GM08714 (cell line): ENCODE measurements around the gene SMIM17.

Experiments used
- H3K4me3 ChIP-seq: fragments of 200-500 bp; sonication (Bioruptor generic); 2 replicates; pipeline ENCODE4 v1.5.1; 2014; ENCODE audit warnings: mild to moderate bottlenecking, low read length, inconsistent platforms
- ZNF274 ChIP-seq: IDR thresholded peaks from 2 replicates; pipeline ENCODE4 v1.6.1; 2012; ENCODE audit warnings: mild to moderate bottlenecking, low read depth, low read length

The SMIM17 gene

DNA sequence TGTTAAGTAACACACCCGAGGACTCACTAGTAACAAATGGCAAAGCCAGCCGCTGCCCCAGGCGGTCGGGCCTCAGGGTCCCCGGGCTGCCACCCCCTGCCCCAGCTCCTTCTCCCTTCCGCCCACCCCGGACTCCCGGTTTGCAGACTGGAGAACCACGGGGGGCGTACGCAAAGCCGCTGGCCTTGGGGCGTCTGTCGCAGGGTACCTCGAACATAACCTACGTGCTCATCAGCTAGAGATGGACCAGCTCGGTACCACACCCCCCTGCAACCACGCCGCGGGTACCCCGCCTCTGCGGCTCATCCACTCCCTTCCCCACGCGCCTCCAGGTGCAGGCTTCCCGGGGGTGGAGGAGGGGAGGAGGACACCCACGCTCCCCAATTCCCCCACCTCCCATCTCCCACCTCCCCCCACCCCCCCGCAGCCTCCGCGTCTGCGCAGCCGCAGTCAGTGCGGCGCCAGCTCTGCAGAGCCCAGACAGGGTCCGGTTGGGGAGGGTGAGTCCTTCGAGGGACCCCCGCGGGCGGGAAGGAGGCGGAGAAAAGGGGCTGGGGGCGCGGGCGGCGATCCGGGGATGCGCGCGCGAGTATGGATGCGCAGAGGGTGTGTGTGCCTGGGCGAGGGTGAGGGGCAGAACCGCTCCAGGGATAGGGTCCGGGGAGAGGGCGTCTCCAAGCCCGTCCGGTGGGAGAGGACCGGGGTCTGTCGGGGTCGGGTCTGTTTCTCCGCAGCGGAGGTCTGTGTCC, at the start of gene SMIM17:
Gene SMIM17 (plus strand): TSS at position 449 of the 749 bp plus-strand sequence. CDS start 2,509 bp downstream, outside the sequence.
- no peak within 1 kb of the TSS for H3K4me3 ChIP-seq
- TF ChIP-seq ZNF274: no peak

- TF ChIP-seq ZNF274: no peak
- no peak overlapping the region; the same call in 1 of the 2 replicates for H3K4me3 ChIP-seq
Observed at GRCh38 chr19:56594446-56594782, 48.5 kb upstream of the SMIM17 start.

DNA sequence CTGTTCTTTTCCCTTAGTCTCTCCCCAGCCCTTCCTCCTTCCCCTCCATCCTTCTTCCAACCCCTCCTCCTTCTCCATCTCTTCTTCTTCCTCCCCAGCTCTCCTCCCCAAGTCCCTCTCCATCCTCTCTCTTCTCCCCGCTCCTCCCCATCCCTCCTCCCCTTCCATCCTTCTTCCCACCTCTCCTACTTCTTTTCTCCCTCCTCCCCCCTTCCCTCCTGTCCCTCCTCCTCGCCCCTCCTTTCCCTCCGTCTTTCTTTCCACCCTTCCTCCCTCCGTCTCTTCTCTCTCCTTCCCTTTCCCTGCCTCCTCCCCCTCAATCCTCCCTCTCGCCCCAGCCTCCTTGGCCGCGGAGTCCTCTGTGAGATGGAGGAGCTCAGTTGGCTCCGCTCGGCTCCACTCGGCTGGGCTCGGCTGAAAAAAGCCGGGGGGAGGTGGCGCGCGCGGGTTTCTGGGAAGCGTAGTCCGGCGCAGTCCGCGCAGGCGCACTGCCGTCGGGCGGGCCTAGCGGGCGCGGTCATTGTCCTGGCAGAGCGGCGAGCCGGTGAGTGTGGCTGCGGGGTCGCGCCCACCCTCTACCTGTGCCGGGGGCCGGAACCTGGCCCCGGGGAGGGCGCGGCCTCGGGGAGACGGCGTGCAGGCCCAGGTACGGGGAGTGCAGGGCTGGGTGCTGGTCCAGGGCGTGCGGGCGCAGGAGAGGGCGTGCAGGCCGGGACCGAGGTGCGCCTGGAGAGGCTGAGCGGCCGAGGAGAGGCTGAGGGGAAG, 48.0 kb upstream of the SMIM17 start, which contains the start of gene ZNF71:
Gene ZNF71 (plus strand): TSS at position 520 of the 765 bp plus-strand sequence. CDS start 6,257 bp downstream, outside the sequence.
- H3K4me3 ChIP-seq: peak within 1 kb of the TSS; percentile 87
- no peak for TF ChIP-seq ZNF274

DNA sequence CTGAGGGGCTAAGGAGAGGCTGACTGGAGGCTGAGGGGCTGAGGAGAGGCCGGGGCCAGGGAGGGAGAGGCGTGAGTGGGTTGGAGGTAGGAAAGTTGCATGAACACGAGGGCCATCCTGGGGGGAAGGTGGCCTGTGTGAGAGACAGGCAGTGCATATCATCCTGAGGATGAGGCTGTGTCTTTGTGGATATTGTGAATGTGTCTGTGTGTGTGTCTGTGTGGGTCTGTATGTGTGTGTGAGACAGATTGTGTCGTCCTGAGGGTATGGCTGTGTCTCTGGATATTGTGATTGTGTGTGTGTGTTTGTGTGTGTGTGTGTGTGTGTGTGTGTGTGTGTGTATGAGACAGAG, 47.4 kb upstream of the SMIM17 start:
- no peak for TF ChIP-seq ZNF274

DNA sequence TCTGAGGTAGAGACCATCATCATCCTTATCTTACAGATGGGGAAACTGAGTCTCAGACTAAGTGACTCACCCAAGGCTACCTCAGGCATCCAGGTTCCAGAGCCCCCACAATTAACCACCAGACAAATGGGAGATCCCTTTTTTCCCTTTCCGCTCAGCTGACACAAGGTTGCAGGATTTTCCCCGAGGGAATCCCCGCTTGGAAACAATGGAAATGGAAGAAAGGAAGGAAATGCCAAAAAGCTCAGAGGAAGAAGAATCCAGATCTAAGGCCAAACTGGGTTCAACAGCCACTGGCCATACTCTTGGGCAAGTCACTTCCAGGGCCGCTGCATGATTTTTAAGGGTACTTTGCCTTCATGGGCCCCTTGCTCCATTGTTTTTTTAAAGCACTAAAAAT, 46.3 kb upstream of the SMIM17 start:
- TF ChIP-seq ZNF274: no peak
- H3K4me3 ChIP-seq: no peak overlapping the region

More for the DNA sequence above, 47.4 kb upstream of the SMIM17 start:
- peak overlapping the region; percentile 87 for H3K4me3 ChIP-seq

DNA sequence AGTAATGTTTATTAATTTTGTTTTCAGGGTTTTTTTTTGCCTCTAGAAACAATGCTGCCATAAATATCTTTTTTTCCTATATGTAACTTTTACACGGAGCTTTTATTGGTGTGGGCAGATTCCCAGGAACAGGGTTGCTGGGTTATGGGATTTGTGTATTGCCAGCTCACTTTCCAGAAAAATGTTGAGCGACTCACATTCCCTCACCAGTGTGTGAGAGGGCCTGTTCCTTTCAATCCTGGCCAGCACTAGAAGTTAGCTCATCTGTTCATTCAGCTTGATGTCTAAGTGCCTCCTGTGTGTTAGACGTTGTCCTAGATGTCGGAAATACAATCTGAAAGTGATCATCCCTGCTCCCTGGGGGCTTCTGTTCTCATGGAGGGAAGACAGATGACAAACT, 45.3 kb upstream of the SMIM17 start:
- H3K4me3 ChIP-seq: no peak overlapping the region
- no peak for TF ChIP-seq ZNF274

DNA sequence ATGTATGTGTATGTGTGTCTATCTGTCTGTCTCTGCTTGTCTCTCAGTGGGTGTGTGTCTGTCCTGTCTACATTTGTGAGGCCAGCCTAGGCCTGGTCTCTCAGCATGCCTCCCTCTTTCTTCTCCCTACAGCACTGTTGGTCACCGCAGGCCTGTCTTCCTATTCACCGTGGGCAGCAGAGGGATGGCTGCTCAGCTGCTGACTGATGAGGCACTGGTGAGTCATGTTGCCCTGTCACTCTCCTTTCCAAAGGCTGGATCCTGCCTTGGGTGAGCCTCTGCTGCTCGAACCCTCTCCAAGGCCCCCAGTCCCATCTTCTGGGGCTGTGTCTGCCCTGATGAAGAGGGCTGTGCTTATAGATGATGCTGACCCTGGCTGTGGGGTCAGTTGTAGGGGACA, 41.6 kb upstream of the SMIM17 start:
- TF ChIP-seq ZNF274: no peak
- H3K4me3 ChIP-seq: no peak overlapping the region

GRCh38 chr19:56603829-56604228, 39.1 kb upstream of the SMIM17 start:
- TF ChIP-seq ZNF274: no peak
- H3K4me3 ChIP-seq: no peak overlapping the region

DNA sequence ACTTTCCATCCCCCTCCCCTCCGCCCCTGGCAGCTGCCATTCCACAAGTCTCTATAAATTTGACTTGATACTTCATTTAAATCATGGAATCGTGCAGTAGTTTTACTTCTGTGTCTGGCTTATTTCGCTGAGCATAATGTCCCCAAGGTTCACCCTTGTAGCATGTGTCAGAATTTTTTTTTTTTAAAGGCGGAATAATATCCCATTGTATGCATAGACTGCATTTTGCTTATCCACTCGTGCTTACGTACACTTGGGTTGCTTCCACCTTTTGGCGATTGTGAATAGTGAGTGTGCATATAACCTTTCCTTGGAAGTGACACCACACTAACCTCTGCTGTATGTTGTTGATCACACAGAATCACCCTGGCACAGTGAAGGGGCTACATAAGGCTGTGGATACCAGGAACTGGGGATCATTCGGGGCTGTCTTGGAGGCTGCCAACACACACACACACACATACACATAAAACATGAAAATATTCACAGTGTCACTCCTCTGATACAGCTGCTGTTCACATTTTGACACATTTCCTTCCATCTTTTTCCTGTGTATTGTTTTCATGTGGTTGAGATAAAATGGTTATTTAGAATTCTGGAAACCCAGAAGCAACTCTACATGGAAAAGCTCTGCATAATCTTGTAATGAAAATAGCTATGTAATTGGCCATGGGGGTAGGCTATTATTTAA, 34.5 kb upstream of the SMIM17 start:
- H3K4me3 ChIP-seq: no peak overlapping the region
- no peak for TF ChIP-seq ZNF274

DNA sequence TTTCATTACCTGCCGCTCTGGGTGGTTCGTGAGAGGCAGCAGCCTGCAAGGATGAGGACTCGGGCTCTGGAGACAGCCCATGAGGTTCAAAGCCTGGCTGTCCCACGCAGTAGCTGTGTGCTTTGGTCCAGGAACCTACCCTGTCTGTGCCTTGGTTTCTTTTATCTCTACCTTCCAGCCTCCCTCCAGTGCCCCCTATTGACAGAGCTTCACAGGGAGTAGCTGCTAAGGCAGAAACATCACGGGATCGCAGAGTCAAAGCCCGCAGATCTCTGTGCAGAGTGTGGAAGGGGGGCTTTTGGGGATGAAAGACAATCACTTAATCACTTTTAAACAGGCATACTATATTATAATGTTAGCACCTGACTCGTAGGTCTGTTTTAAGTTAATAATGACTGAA, 31.7 kb upstream of the SMIM17 start:
- H3K4me3 ChIP-seq: no peak overlapping the region
- TF ChIP-seq ZNF274: no peak

DNA sequence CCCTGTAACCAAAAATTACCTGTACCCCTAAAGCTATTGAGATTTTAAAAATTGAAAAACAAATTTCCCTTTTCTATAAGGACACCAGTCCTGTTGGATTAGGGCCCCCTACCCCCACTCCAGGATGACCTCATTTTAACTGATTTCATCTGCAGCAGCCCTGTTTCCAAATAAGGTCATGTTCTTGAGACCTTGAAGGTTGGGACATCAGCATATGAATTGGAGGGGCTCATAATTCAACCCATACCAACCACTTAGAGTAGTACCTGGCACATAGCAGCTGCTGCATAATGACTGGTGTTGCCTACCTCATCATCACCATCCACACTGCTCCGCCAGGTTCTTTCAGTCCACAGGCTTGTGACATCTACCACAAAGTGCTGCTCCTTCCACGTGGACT, 30.2 kb upstream of the SMIM17 start:
- no peak overlapping the region for H3K4me3 ChIP-seq
- no peak for TF ChIP-seq ZNF274

DNA sequence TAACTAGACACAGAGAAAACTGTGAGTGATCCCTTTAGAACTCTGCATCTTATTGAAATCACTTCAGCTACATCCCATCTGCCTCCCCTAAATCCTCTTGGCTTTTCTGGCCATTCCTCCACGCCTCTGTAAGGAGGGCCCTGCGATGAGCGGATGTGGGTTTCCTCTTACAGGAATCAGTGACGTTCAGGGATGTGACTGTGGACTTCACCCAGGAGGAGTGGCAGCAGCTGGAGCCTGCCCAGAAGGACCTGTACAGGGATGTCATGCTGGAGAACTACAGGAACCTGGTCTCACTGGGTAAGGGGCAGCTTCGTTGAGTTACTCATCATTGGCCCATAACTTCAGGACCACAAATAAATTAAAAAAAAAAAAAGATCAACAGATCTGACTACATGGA, 29.3 kb upstream of the SMIM17 start:
- H3K4me3 ChIP-seq: no peak overlapping the region
- TF ChIP-seq ZNF274: no peak

DNA sequence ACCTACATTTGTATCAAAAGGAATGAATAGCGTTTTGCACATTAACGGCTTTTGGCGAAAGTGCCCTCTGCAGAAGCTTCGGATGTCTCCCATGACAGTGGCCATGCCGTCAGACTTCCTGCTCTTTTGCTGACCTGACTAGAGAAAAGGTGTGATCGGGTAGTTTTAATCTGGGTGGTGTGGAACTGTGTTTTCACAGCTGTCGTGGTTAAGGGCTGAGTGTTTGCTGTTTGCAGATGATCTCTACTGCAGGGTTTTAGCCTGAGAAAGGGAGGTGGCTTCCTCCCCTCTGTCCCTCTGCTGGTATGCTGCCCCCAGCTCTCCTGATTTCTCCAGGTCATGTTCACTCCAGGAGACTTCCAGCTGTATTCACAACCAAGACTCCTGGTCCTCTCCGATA, 25.4 kb upstream of the SMIM17 start:
- H3K4me3 ChIP-seq: no peak overlapping the region
- no peak for TF ChIP-seq ZNF274

DNA sequence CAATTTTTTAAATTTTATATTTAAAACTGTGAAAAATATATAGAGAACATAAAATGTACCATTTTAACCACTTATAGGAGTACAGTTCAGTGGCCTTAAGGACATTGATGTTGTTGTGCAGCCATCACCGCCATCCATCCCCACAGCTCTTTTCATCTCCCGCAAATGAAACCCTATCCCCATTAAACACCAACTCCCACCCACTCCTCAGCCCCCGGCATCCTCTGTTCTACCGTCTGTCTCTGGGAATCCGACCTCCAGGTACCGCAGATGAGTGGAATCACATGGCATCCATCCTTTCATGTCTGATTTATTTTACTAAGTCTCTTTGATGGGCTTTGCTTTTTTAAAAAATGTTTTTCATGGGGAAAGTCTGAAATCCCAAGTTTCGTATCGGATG, 23.8 kb upstream of the SMIM17 start:
- H3K4me3 ChIP-seq: no peak overlapping the region
- TF ChIP-seq ZNF274: no peak

DNA sequence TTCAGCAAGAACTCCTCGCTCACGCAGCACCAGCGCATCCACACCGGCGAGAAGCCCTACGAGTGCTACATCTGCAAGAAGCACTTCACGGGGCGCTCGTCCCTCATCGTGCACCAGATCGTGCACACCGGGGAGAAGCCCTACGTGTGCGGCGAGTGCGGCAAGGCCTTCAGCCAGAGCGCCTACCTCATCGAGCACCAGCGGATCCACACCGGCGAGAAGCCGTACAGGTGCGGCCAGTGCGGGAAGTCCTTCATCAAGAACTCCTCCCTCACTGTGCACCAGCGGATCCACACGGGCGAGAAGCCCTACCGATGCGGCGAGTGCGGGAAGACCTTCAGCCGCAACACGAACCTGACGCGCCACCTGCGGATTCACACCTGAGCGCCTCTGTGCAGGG, 20.6 kb upstream of the SMIM17 start:
- TF ChIP-seq ZNF274: no peak
- no peak overlapping the region for H3K4me3 ChIP-seq
